HepG2 (cell line): ENCODE results near the gene SRSF2. TPM values are rescaled to one million over a fixed set of nuclear protein-coding genes. Genes with fewer than 3 reads are reported as not detected.

Experiments used
- ATAC-seq: fragments of 200-7000 bp; cut with Tn5 transposase; 3 replicates; pipeline ENCODE4 v1.9.1; 2020; ENCODE audit warnings: mild to moderate bottlenecking, moderate library complexity
- BruUV-seq: library from RNA; stranded (reverse); fragments of 400-500 nt; replicated peaks from 2 replicates; lab custom pipeline; 2021; lab: Mats Ljungman, UMichigan
- CTCF ChIA-PET: fragments of 300-600 bp; formaldehyde crosslinking; extraction: SDS; loops from one replicate; lab custom pipeline; 2021; ENCODE audit warnings: low total read pairs, inconsistent platforms, low intra/inter-chr PET ratio; lab: Yijun Ruan, JAX
- POLR2A ChIA-PET: fragments of 350-600 bp; sonication (Branson Sonifier 250); formaldehyde crosslinking; loops from one replicate; lab custom pipeline; 2020; ENCODE audit warnings: antibody characterized with exemption, inconsistent platforms; lab: Yijun Ruan, JAX
- DNase-seq: peaks from one replicate; pipeline ENCODE4 v3.0.0-alpha.2; 2015; ENCODE audit warnings: low spot score
- FAIRE-seq: peaks from 3 replicates; lab custom pipeline; 2011; peaks lifted over from hg19 to GRCh38; lab: Jason Lieb, UNC
- H2AFZ ChIP-seq: one replicate; pipeline ENCODE4 v1.6.1; 2011; ENCODE audit warnings: low read length, inconsistent platforms
- H3K27ac ChIP-seq: fragments of 300-600 bp; 3 replicates; pipeline ENCODE4 v1.8.0; 2011; ENCODE audit warnings: mixed run types, mild to moderate bottlenecking, mixed read lengths, low read length, inconsistent platforms; ENCODE audit not compliant: insufficient read depth; ENCODE audit errors: extremely low read length
- H3K27me3 ChIP-seq, 2 experiments: fragments of 200-600 bp in 1 of 2; 2 replicates in 1 of 2; 3 replicates in 1 of 2; pipeline versions ENCODE4 v1.6.0 to v1.8.0; 2011; ENCODE audit warnings: low read length in 2 of 2, mild to moderate bottlenecking in 2 of 2, moderate library complexity in 2 of 2, inconsistent platforms in 1 of 2; ENCODE audit not compliant: insufficient read depth in 2 of 2, control insufficient read depth in 1 of 2
- H3K36me3 ChIP-seq, 2 experiments: fragments of 200-600 bp in 1 of 2; replicated peaks in 1 of 2; 2 replicates in 1 of 2; 3 replicates in 1 of 2; pipeline versions ENCODE4 v1.5.1 to v1.8.0; 2011; ENCODE audit warnings: low read length in 2 of 2, inconsistent platforms in 1 of 2; ENCODE audit not compliant: insufficient read depth in 2 of 2, control insufficient read depth in 1 of 2
- H3K4me1 ChIP-seq: 2 replicates; pipeline ENCODE4 v1.5.1; 2012; ENCODE audit warnings: low read length, inconsistent platforms; ENCODE audit not compliant: insufficient read depth
- H3K4me2 ChIP-seq: 2 replicates; pipeline ENCODE4 v1.6.0; 2011; ENCODE audit warnings: low read depth, low read length, inconsistent platforms
- H3K4me3 ChIP-seq, 3 experiments: fragments of 200-600 bp in 1 of 3; sonication (generic), shearing (Covaris generic) in 1 of 3; replicated peaks in 1 of 3; 2 replicates each; pipeline ENCODE4 v1.5.1; 2011 to 2016; ENCODE audit warnings: low read length in 3 of 3, inconsistent platforms in 2 of 3, low read depth in 2 of 3, mild to moderate bottlenecking in 2 of 3, control low read depth in 1 of 3, mixed read lengths in 1 of 3; ENCODE audit not compliant: insufficient read depth in 1 of 3
- H3K79me2 ChIP-seq: one replicate; pipeline ENCODE4 v1.6.1; 2011; ENCODE audit warnings: low read length, inconsistent platforms; ENCODE audit not compliant: insufficient read depth
- H3K9ac ChIP-seq: 2 replicates; pipeline ENCODE4 v1.6.0; 2011; ENCODE audit warnings: mild to moderate bottlenecking, low read depth, low read length, inconsistent platforms; ENCODE audit not compliant: insufficient read depth
- H3K9me3 ChIP-seq: 2 replicates; pipeline ENCODE4 v1.5.1; 2012; ENCODE audit warnings: mild to moderate bottlenecking, low read length
- H4K20me1 ChIP-seq: 2 replicates; pipeline ENCODE4 v1.6.0; 2011; ENCODE audit warnings: inconsistent platforms, mild to moderate bottlenecking, low read length, moderate library complexity; ENCODE audit not compliant: insufficient read depth
- ATF1 ChIP-seq: IDR thresholded peaks from 2 replicates; pipeline ENCODE4 v1.6.1; 2016; ENCODE audit warnings: mild to moderate bottlenecking, control low read depth
- ATF3 ChIP-seq: sonication (generic); formaldehyde crosslinking; IDR thresholded peaks from 2 replicates; pipeline ENCODE4 v1.4.0; 2020; ENCODE audit warnings: missing genetic modification reagents
- CAMTA2 ChIP-seq: sonication (generic); formaldehyde crosslinking; IDR thresholded peaks from 2 replicates; pipeline ENCODE4 v1.4.0; 2020; ENCODE audit warnings: mild to moderate bottlenecking, missing genetic modification reagents, borderline replicate concordance
- DR1 ChIP-seq: sonication (generic); formaldehyde crosslinking; IDR thresholded peaks from 2 replicates; pipeline ENCODE4 v1.8.0; 2021; ENCODE audit warnings: mild to moderate bottlenecking, missing genetic modification reagents, inconsistent platforms
- ELF1 ChIP-seq: sonication (generic); formaldehyde crosslinking; IDR thresholded peaks from 2 replicates; pipeline ENCODE4 v1.4.0; 2020; ENCODE audit warnings: missing genetic modification reagents
- RXRB ChIP-seq: IDR thresholded peaks from 2 replicates; pipeline ENCODE4 v1.6.1; 2016; ENCODE audit warnings: borderline replicate concordance, missing genetic modification reagents, missing compliant biosample characterization
- SAP130 ChIP-seq: IDR thresholded peaks from 2 replicates; pipeline ENCODE4 v1.6.1; 2016; ENCODE audit warnings: low read depth
- ZBTB25 ChIP-seq: IDR thresholded peaks from 2 replicates; pipeline ENCODE4 v1.6.1; 2018; ENCODE audit warnings: missing genetic modification reagents
- ZBTB26 ChIP-seq: IDR thresholded peaks from 2 replicates; pipeline ENCODE4 v1.6.1; 2016; ENCODE audit warnings: missing compliant biosample characterization, missing genetic modification reagents, borderline replicate concordance
- ZFP1 ChIP-seq: IDR thresholded peaks from 2 replicates; pipeline ENCODE4 v1.6.1; 2016
- ZFP62 ChIP-seq: sonication (generic); formaldehyde crosslinking; IDR thresholded peaks from 2 replicates; pipeline ENCODE4 v1.4.0; 2020; ENCODE audit warnings: missing genetic modification reagents
- ZKSCAN5 ChIP-seq: sonication (generic); formaldehyde crosslinking; IDR thresholded peaks from 2 replicates; pipeline ENCODE4 v1.5.1; 2020; ENCODE audit warnings: mild to moderate bottlenecking, missing genetic modification reagents
- ZNF414 ChIP-seq: sonication (generic); formaldehyde crosslinking; IDR thresholded peaks from 2 replicates; pipeline ENCODE4 v1.5.0; 2020; ENCODE audit warnings: missing genetic modification reagents
- ZNF547 ChIP-seq: sonication (generic); formaldehyde crosslinking; IDR thresholded peaks from 2 replicates; pipeline ENCODE4 v1.5.1; 2020; ENCODE audit warnings: mild to moderate bottlenecking, missing genetic modification reagents
- ZNF770 ChIP-seq: sonication (generic); formaldehyde crosslinking; IDR thresholded peaks from 2 replicates; pipeline ENCODE4 v1.5.0; 2020; ENCODE audit warnings: mild to moderate bottlenecking, missing genetic modification reagents
- ZNF775 ChIP-seq: sonication (generic); formaldehyde crosslinking; IDR thresholded peaks from 2 replicates; pipeline ENCODE4 v1.4.0; 2020; ENCODE audit warnings: missing genetic modification reagents, mild to moderate bottlenecking, moderate library complexity, borderline replicate concordance
- ZSCAN21 ChIP-seq: sonication (generic); formaldehyde crosslinking; IDR thresholded peaks from 2 replicates; pipeline ENCODE4 v1.8.0; 2022; ENCODE audit warnings: mild to moderate bottlenecking, missing genetic modification reagents, moderate library complexity, borderline replicate concordance
- WGBS: methylation state at CpG from one replicate; pipeline ENCODE4 v1.1.6; 2017; ENCODE audit warnings: low lambda C conversion rate; 5-methylcytosine and 5-hydroxymethylcytosine counted together
- in situ Hi-C: cut with HindIII; loops from 2 replicates; pipeline ENCODE4 v1.10.0; 2017; ENCODE audit warnings: low pct_unique_long_range_greater_than_20kb; ENCODE audit not compliant: extremely low pct_ligation_motif_present
- intact Hi-C: fragments of 100-400 bp; cut with micrococcal nuclease; formaldehyde crosslinking; loops from one replicate; pipeline ENCODE4 v1.10.0; 2022; ENCODE audit not compliant: unreplicated experiment
- polyA plus RNA-seq, 8 experiments: library from polyadenylated mRNA; depleted of rRNA in 3 of 8; stranded (reverse) in 7 of 8; unstranded in 1 of 8; fragments of >200 nt; fragmentation: Illumina TruSeq in 4 of 8; extraction: Trizol in 4 of 8; gene quantifications; 2 replicates each; pipeline versions ENCODE4 v1.2.1 to v1.2.3, GENCODE V29; 2011 to 2016; ENCODE audit warnings: low read depth in 4 of 8, missing spikeins in 1 of 8, mixed read lengths in 1 of 8; ENCODE audit not compliant: insufficient read depth in 1 of 8
- total RNA-seq, 5 experiments: library from RNA; depleted of rRNA; stranded (reverse); fragments of >200 nt; fragmentation: Illumina TruSeq; extraction: Trizol; gene quantifications; 2 replicates each; pipeline ENCODE4 v1.2.3, GENCODE V29; 2016; ENCODE audit warnings: low read depth in 1 of 5

Gene SRSF2
- total and polyA plus RNA-seq, 2 of the 13 experiments (the other 11 are each of a cell fraction or from before 2014, with no cell fraction given): 306 to 319 TPM

GRCh38 chr17:76696763-76697701, 40.1 kb downstream of the SRSF2 start:
- ChIA-PET CTCF (no interaction called here), POLR2A (interaction anchor here (0.7 to 1.2 kb wide), 7 partner anchors 11 to 36 kb away, joined by 3 to 5 read pairs (median 3); partner anchors contain the start of gene MXRA7)
- BruUV-seq: no TSS peak
- peaks cover 3% of the 10 kb centered on the region; the same call in 1 of the 2 replicates for H4K20me1 ChIP-seq
- DNase-seq (peak; percentile 66), ATAC-seq (peak; percentile 57), FAIRE-seq (no peak)
- no peaks in the 10 kb centered on the region for H3K36me3 ChIP-seq
- H3K9me3 ChIP-seq: no peaks in the 10 kb centered on the region
- no peak overlapping the region for H3K4me3 ChIP-seq
- intact Hi-C loops: no loop called here
- no peak overlapping the region for H3K9ac ChIP-seq
- peak overlapping the region; percentile 46 for H3K27ac ChIP-seq
- WGBS: 63% methylated on average over 24 of the region's 25 CpGs
- H2AFZ ChIP-seq: no peak overlapping the region
- H3K4me1 ChIP-seq: peaks cover 91% of the 10 kb centered on the region
- H3K4me2 ChIP-seq: peak overlapping the region; percentile 24; the same call in 1 of the 2 replicates
- peaks cover 12% of the 10 kb centered on the region for H3K79me2 ChIP-seq
- H3K27me3 ChIP-seq: no peaks in the 10 kb centered on the region
- in situ Hi-C loops: no loop called here
- TF ChIP-seq ZBTB25 (CRISPR knock-in tag) (peak; percentile 67), ZFP62 (no peak), ZSCAN21 (CRISPR knock-in tag) (peak; percentile 80; the same call in 1 of the 2 replicates), SAP130 (peak; percentile 88), DR1 (CRISPR knock-in tag) (no peak), ZKSCAN5 (CRISPR knock-in tag) (0 out of 2 replicates have a peak, but pooled peaks have one; percentile 42), ZNF770 (CRISPR knock-in tag) (0 out of 2 replicates have a peak, but pooled peaks have one; percentile 3), RXRB (peak; percentile 81), ZNF775 (CRISPR knock-in tag) (no peak), ATF3 (CRISPR knock-in tag) (peak; percentile 51; the same call in 1 of the 2 replicates), ELF1 (CRISPR knock-in tag) (peak; percentile 58; the same call in 1 of the 2 replicates), ATF1 (no peak), ZBTB26 (0 out of 2 replicates have a peak, but pooled peaks have one; percentile 27), CAMTA2 (CRISPR knock-in tag) (no peak), ZFP1 (no peak), ZNF547 (CRISPR knock-in tag) (peak; percentile 51; the same call in 1 of the 2 replicates), ZNF414 (no peak)
